Suprapubic skin (tissue), 4 donors: ENCODE results near the gene IPO13. TPM values are rescaled to one million over a fixed set of nuclear protein-coding genes. Genes with fewer than 3 reads are reported as not detected.

Source experiments
- DNase-seq, 2 donors: peaks; one replicate each; pipeline ENCODE4 v3.0.0-alpha.2; 2019; ENCODE audit warnings: low spot score in 2 of 2
- H3K27ac ChIP-seq: fragments of 200-600 bp; sonication (generic); one replicate; pipeline ENCODE4 v1.5.1; 2019
- H3K27me3 ChIP-seq: fragments of 200-600 bp; sonication (generic); one replicate; pipeline ENCODE4 v1.5.1; 2019
- H3K36me3 ChIP-seq: fragments of 200-600 bp; sonication (generic); one replicate; pipeline ENCODE4 v1.5.1; 2019
- H3K4me1 ChIP-seq: fragments of 200-600 bp; sonication (generic); one replicate; pipeline ENCODE4 v1.5.1; 2019
- H3K4me3 ChIP-seq: fragments of 200-600 bp; sonication (generic); one replicate; pipeline ENCODE4 v1.5.1; 2019; ENCODE audit warnings: mild to moderate bottlenecking
- H3K9me3 ChIP-seq: fragments of 200-600 bp; sonication (generic); one replicate; pipeline ENCODE4 v1.5.1; 2019
- CTCF ChIP-seq, 2 donors: fragments of 200-600 bp in 1 of 2; fragments of 450-650 bp in 1 of 2; sonication (generic) in 1 of 2; IDR thresholded peaks; one replicate each; pipeline ENCODE4 v1.5.1; 2016 to 2019; ENCODE audit warnings: antibody characterized with exemption in 2 of 2, mild to moderate bottlenecking in 1 of 2, moderate library complexity in 1 of 2
- EP300 ChIP-seq: sonication (generic); formaldehyde crosslinking; IDR thresholded peaks from one replicate; pipeline ENCODE4 v1.6.1; 2017; ENCODE audit warnings: antibody characterized with exemption
- POLR2A ChIP-seq, 2 donors: fragments of 450-650 bp; IDR thresholded peaks; one replicate each; pipeline ENCODE4 v1.6.1; 2017; ENCODE audit warnings: antibody characterized with exemption in 2 of 2, mild to moderate bottlenecking in 2 of 2, moderate library complexity in 2 of 2
- POLR2AphosphoS5 ChIP-seq, 3 donors: sonication (generic); formaldehyde crosslinking; IDR thresholded peaks; one replicate each; pipeline ENCODE4 v1.6.1; 2017; ENCODE audit warnings: antibody characterized with exemption in 3 of 3
- WGBS: methylation state at CpG from one replicate; pipeline ENCODE4 v1.1.5; 2018; 5-methylcytosine and 5-hydroxymethylcytosine counted together
- total RNA-seq, 4 donors: library from RNA; depleted of rRNA; stranded (reverse); fragments of >200 nt; gene quantifications; one replicate each; pipeline ENCODE4 v1.1.0, GENCODE V29; 2016

Gene IPO13
- total RNA-seq, 4 donors from 2014 or later, result 30.8 to 41.0 (median 34.8) TPM

GRCh38 chr1:44002165-44002564, 55.4 kb downstream of the IPO13 start:
- TF ChIP-seq CTCF (IDR thresholded peaks at IDR 0.05) (no peak), POLR2A (IDR thresholded peaks at IDR 0.05) (no peak), POLR2AphosphoS5 (IDR thresholded peaks at IDR 0.05) (no peak), EP300 (no peak)
- DNase-seq, result no peak
- no peak overlapping the region for H3K27ac ChIP-seq
- no peaks in the 10 kb centered on the region for H3K27me3 ChIP-seq
- H3K9me3 ChIP-seq, result no peaks in the 10 kb centered on the region
- WGBS, result 77% methylated on average over 8 of the region's 8 CpGs
- H3K4me1 ChIP-seq, result peaks cover 5% of the 10 kb centered on the region
- peaks cover 30% of the 10 kb centered on the region for H3K36me3 ChIP-seq
- H3K4me3 ChIP-seq, result no peak overlapping the region

- no peak for DNase-seq
- Histone ChIP-seq H3K4me1 (peaks cover 5% of the 10 kb centered on the region), H3K27me3 (no peaks in the 10 kb centered on the region), H3K36me3 (peaks cover 34% of the 10 kb centered on the region), H3K4me3 (no peak overlapping the region), H3K27ac (no peak overlapping the region), H3K9me3 (no peaks in the 10 kb centered on the region)
- no peak for TF ChIP-seq POLR2A (IDR thresholded peaks at IDR 0.05)
- TF ChIP-seq POLR2AphosphoS5 (IDR thresholded peaks at IDR 0.05), result no peak
- no peak for TF ChIP-seq EP300
- TF ChIP-seq CTCF (IDR thresholded peaks at IDR 0.05), result no peak
- 94% methylated on average over 7 of the region's 14 CpGs for WGBS
Measured at GRCh38 chr1:44002606-44003157, 55.9 kb downstream of the IPO13 start.

GRCh38 chr1:44008259-44008658, 61.5 kb downstream of the IPO13 start:
- peaks cover 12% of the 10 kb centered on the region for H3K36me3 ChIP-seq
- no peaks in the 10 kb centered on the region for H3K9me3 ChIP-seq
- TF ChIP-seq CTCF (IDR thresholded peaks at IDR 0.05), result no peak
- TF ChIP-seq POLR2AphosphoS5 (IDR thresholded peaks at IDR 0.05), result no peak
- no peak for TF ChIP-seq EP300
- H3K4me3 ChIP-seq, result no peak overlapping the region
- H3K4me1 ChIP-seq, result peaks cover 10% of the 10 kb centered on the region
- no peak overlapping the region for H3K27ac ChIP-seq
- no peak for DNase-seq
- WGBS, result 96% methylated on average over 6 of the region's 12 CpGs
- H3K27me3 ChIP-seq, result no peaks in the 10 kb centered on the region

GRCh38 chr1:44010935-44011471, 64.3 kb downstream of the IPO13 start:
- WGBS, result no CpG with 5 or more reads among the region's 11 CpGs
- Histone ChIP-seq H3K36me3 (peaks cover 12% of the 10 kb centered on the region), H3K9me3 (no peaks in the 10 kb centered on the region)

More at GRCh38 chr1:44010935-44011471, 64.3 kb downstream of the IPO13 start:
- TF ChIP-seq POLR2AphosphoS5 (IDR thresholded peaks at IDR 0.05), result no peak
- TF ChIP-seq EP300, result no peak
- no peak for TF ChIP-seq POLR2A (IDR thresholded peaks at IDR 0.05)
- TF ChIP-seq CTCF (IDR thresholded peaks at IDR 0.05), result no peak
- Histone ChIP-seq H3K4me3 (no peak overlapping the region), H3K4me1 (peaks cover 28% of the 10 kb centered on the region), H3K27ac (no peak overlapping the region), H3K27me3 (no peaks in the 10 kb centered on the region)
- DNase-seq, result no peak
